Stomach smooth muscle (tissue), 2 donors: Measurements from ENCODE around the gene RAD51B.
A peak's percentile ranks its signal among the peaks of the same experiment; 100 is the strongest.

Experiments used
- H3K27ac ChIP-seq: one replicate; pipeline ENCODE4 v1.7.0; 2013; ENCODE audit warnings: mild to moderate bottlenecking, low read length, inconsistent platforms
- H3K27me3 ChIP-seq, 2 donors: one replicate each; pipeline ENCODE4 v1.7.0; 2013; ENCODE audit warnings: low read length in 2 of 2; ENCODE audit not compliant: insufficient read depth in 2 of 2, control insufficient read depth in 1 of 2
- H3K36me3 ChIP-seq, 2 donors: one replicate each; pipeline ENCODE4 v1.7.0; 2013; ENCODE audit warnings: low read length in 2 of 2; ENCODE audit not compliant: control insufficient read depth in 2 of 2, insufficient read depth in 2 of 2
- H3K4me1 ChIP-seq: one replicate; pipeline ENCODE4 v1.7.0; 2013; ENCODE audit warnings: low read length; ENCODE audit not compliant: control insufficient read depth, insufficient read depth
- H3K4me3 ChIP-seq, 2 donors: one replicate each; pipeline ENCODE4 v1.7.0; 2013; ENCODE audit warnings: low read length in 2 of 2
- H3K9ac ChIP-seq, 2 donors: one replicate each; pipeline ENCODE4 v1.7.0; 2013; ENCODE audit warnings: low read length in 2 of 2, mild to moderate bottlenecking in 1 of 2
- H3K9me3 ChIP-seq, 2 donors: one replicate each; pipeline ENCODE4 v1.7.0; 2013; ENCODE audit warnings: low read length in 2 of 2; ENCODE audit not compliant: control insufficient read depth in 2 of 2
- donor health status: healthy.
- donor health status: Pancreatic carcinoma.

RAD51B gene

DNA sequence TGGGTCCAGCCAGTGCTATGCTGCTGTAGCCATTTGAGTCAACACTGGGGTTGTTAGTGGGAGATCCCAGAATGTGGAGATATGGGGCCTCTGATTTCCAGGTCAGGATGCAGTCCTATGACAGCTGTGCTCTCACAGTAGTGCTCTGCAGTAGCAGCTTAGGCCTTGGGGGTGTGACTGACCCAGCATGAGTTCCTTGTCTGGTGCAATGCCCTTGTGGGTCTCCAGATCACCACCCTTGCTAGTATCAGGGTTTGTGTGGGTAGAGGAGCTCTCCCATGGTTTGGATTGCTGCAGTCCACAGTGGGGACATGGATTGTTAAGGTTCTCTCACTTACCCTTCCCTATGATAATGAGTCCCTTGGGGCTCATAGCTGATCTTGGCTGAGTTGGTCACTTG, 113.7 kb downstream of the RAD51B start:
- Histone ChIP-seq H3K9me3 (peaks cover 0 to 2% of the 10 kb centered on the region in 2 donors), H3K27ac (no peak overlapping the region), H3K4me1 (peaks cover 6% of the 10 kb centered on the region), H3K9ac (no peak overlapping the region), H3K27me3 (no peaks in the 10 kb centered on the region), H3K4me3 (no peak overlapping the region), H3K36me3 (no peaks in the 10 kb centered on the region)

DNA sequence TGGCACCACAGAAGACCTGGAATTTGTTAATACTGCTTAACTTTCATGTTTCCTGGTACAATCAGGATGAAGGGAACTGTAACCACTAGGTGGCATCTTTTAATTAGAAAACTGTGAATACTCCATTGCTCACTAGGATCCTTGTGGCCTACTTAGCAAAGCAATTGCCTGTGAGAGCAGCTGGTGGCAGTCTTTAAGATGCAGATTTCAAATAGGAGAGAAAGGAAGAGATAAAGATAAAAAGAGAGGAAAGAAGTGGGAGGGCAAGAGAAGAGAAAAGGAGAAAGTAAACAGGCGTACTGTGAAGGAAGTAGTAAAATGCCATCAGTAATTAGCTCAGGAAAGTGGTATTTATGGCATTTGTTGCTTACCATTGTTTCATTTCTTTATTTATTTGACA, 114.5 kb downstream of the RAD51B start:
- Histone ChIP-seq H3K4me3 (no peak overlapping the region), H3K27ac (no peak overlapping the region), H3K4me1 (peaks cover 6% of the 10 kb centered on the region), H3K9ac (no peak overlapping the region), H3K9me3 (peaks cover 0 to 2% of the 10 kb centered on the region in 2 donors), H3K36me3 (no peaks in the 10 kb centered on the region), H3K27me3 (no peaks in the 10 kb centered on the region)

DNA sequence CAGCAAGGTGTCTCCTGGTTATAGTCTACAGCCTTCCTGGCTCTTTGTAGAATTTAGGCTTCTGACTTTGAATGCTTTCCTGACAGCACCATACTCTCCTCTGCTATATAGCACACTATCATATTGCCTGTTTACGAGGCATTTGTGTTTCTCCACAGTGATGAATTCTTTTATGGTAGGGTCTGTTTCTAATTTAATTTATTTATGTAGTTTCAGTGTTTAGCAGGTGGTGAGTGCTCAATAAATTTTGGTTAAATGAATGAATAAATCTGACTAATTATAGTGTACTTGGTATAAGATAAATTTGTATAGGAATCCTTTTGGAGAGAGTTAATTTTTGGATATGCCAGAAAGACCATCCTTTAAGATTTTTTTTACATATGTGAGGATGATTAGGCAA, 115.3 kb downstream of the RAD51B start:
- Histone ChIP-seq H3K9ac (peak overlapping the region in 1 of 2 donors; percentile 37), H3K27ac (no peak overlapping the region), H3K4me1 (peaks cover 6% of the 10 kb centered on the region), H3K36me3 (no peaks in the 10 kb centered on the region), H3K4me3 (no peak overlapping the region), H3K9me3 (peaks cover 0 to 2% of the 10 kb centered on the region in 2 donors), H3K27me3 (no peaks in the 10 kb centered on the region)

DNA sequence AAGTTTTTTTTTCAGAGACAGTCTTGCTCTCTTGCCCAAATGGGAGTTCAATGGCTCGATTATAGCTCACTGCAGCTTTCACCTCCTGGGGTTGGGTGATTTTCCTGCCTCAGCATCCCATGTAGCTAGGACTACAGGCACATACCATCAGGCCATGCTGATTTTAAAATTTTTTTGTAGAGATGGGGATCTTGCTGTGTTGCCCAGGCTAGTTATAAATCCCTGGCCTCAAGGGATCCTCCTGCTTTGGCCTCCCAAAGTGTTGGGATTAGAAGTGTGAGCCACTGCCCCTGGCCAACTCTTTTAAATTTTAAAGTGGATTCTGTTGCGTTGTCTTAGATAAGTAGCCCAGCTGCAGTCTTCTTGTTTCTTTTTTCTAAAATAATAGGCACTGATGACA, 115.8 kb downstream of the RAD51B start:
- H3K36me3 ChIP-seq, result no peaks in the 10 kb centered on the region
- no peak overlapping the region for H3K9ac ChIP-seq
- peaks cover 6% of the 10 kb centered on the region for H3K4me1 ChIP-seq
- no peak overlapping the region for H3K4me3 ChIP-seq
- H3K9me3 ChIP-seq, result peaks cover 0 to 2% of the 10 kb centered on the region in 2 donors
- no peaks in the 10 kb centered on the region for H3K27me3 ChIP-seq
- no peak overlapping the region for H3K27ac ChIP-seq

DNA sequence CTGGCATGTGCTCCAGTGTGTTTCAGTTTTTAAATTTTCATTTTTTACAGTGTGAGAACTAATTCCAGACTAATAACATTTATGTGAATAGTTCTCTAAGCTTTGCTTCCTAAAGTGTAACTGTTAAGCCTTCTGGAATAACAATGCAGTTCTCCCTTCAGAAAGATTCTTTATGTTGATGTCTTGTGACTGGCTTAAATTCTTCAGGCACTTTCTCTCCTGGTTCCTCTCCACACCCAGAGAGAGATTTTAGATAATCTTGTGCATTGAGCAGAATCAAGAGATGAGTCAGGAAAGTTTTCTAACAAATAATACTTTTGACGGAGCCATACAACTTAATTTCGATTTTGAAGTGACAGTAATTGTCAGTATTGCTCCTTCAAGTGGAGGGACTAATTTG, 118.5 kb downstream of the RAD51B start:
- Histone ChIP-seq H3K27me3 (no peaks in the 10 kb centered on the region), H3K27ac (no peak overlapping the region), H3K4me1 (peaks cover 26% of the 10 kb centered on the region), H3K36me3 (no peaks in the 10 kb centered on the region), H3K9ac (no peak overlapping the region), H3K9me3 (no peaks in the 10 kb centered on the region), H3K4me3 (no peak overlapping the region)

GRCh38 chr14:67940486-67941455, 121.2 kb downstream of the RAD51B start:
- no peaks in the 10 kb centered on the region for H3K36me3 ChIP-seq

GRCh38 chr14:67941456-67942018, 122.0 kb downstream of the RAD51B start:
- peak overlapping the region; percentile 76 for H3K27ac ChIP-seq
- H3K4me1 ChIP-seq, result peaks cover 23% of the 10 kb centered on the region
- peak overlapping the region; percentile 13 to 52 for H3K9ac ChIP-seq
- H3K36me3 ChIP-seq, result no peaks in the 10 kb centered on the region
- H3K27me3 ChIP-seq, result no peaks in the 10 kb centered on the region
- H3K4me3 ChIP-seq, result no peak overlapping the region
- H3K9me3 ChIP-seq, result no peaks in the 10 kb centered on the region

More at GRCh38 chr14:67940486-67941455, 121.2 kb downstream of the RAD51B start:
- H3K27me3 ChIP-seq, result no peaks in the 10 kb centered on the region
- no peak overlapping the region for H3K4me3 ChIP-seq
- H3K9me3 ChIP-seq, result no peaks in the 10 kb centered on the region
- H3K27ac ChIP-seq, result peak overlapping the region; percentile 76
- peak overlapping the region; percentile 13 to 52 for H3K9ac ChIP-seq
- peaks cover 23% of the 10 kb centered on the region for H3K4me1 ChIP-seq

DNA sequence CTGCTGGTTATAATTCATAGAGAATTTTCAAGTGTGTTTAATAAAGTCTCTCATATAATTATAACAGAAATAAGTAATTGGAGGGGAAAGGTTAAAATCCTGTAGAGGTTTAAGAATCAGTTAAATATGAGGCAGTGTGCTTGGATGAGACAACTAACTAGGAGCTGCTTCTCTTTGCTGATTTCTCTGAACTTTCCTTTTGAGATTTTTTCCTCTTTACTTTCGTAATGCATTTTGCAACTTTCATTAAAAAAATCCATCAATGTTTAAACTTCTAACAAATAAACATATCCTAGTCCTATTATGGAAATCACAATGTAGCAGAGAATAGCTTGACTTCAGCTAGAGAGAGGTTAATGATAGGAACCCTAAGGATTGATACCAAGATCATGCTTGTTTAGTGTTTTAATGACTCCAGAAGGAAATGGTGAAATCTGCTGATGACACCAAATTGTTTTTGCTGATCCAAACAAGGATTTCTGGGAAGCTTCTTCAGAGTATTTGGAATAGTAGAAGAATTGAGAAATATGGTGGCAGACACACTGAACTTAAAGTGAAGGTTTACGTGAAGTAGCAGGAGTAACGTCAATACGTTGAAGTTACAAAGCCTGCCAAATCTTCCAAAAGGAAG, 122.6 kb downstream of the RAD51B start:
- H3K9me3 ChIP-seq, result no peaks in the 10 kb centered on the region
- peaks cover 23% of the 10 kb centered on the region for H3K4me1 ChIP-seq
- no peaks in the 10 kb centered on the region for H3K27me3 ChIP-seq
- H3K36me3 ChIP-seq, result no peaks in the 10 kb centered on the region
- peak overlapping the region; percentile 76 for H3K27ac ChIP-seq
- no peak overlapping the region for H3K4me3 ChIP-seq
- peak overlapping the region in 1 of 2 donors; percentile 52 for H3K9ac ChIP-seq

DNA sequence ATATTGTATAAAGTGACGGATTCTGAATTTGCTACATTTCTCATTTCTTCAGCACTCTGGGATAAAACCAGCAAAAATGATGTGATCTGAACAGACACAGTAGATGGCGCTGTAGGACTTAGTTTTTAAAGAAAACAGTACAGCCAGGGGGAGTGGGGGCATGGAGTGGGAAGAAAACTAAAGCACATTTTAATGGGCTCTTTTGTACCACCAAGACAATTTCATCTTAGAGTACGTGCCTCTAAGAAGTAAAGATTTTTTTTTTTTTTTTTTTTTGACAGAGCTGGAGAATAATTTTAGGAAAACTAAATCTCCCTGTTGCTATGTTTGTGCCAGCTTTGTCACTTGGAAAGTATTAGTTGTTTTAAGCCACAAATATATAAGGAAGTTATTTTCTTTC, 124.4 kb downstream of the RAD51B start:
- Histone ChIP-seq H3K9me3 (no peaks in the 10 kb centered on the region), H3K36me3 (no peaks in the 10 kb centered on the region), H3K4me3 (no peak overlapping the region), H3K27ac (peak overlapping the region; percentile 0), H3K4me1 (peaks cover 23% of the 10 kb centered on the region), H3K9ac (peak overlapping the region in 1 of 2 donors; percentile 31), H3K27me3 (no peaks in the 10 kb centered on the region)

DNA sequence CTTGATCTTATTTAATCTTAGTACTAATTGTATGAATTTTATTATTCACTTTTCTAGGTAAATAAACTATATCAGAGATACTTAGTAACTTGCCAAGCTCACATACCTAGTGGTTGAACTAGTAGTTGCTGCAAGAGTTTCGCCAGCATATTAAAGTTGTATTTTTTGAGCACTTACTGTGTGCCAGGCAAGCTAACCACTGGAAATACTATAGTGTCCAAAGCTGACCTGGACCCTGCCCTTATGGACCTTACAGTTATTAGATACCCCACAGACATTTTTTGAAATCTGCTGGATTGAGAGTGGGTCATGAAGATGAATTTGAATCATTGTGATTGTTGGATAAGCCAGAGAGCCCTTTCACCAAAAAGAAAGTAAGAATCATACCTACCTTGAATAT, 125.0 kb downstream of the RAD51B start:
- Histone ChIP-seq H3K9ac (no peak overlapping the region), H3K4me1 (peaks cover 23% of the 10 kb centered on the region), H3K36me3 (no peaks in the 10 kb centered on the region), H3K4me3 (peak overlapping the region in 1 of 2 donors; percentile 15), H3K27ac (no peak overlapping the region), H3K27me3 (no peaks in the 10 kb centered on the region), H3K9me3 (peaks cover 0 to 2% of the 10 kb centered on the region in 2 donors)
